Mesenchymal stem cell (in vitro differentiated cells and primary cell): Measurements from ENCODE around the gene FMN1.

Source experiments
- DNase-seq: peaks from one replicate; pipeline ENCODE4 v3.0.0-alpha.2; 2013
- H2AFZ ChIP-seq: one replicate; pipeline ENCODE4 v1.6.1; 2013; ENCODE audit warnings: low read depth, mild to moderate bottlenecking, control low read depth, inconsistent platforms, low read length, moderate library complexity
- H2AK5ac ChIP-seq: 2 replicates; pipeline ENCODE4 v1.6.1; 2013; ENCODE audit warnings: low read length, moderate library complexity, mild to moderate bottlenecking, inconsistent platforms; ENCODE audit not compliant: severe bottlenecking
- H2BK120ac ChIP-seq: one replicate; pipeline ENCODE4 v1.6.1; 2013; ENCODE audit warnings: low read depth, mild to moderate bottlenecking, inconsistent platforms, low read length, moderate library complexity
- H2BK12ac ChIP-seq, 2 experiments: one replicate each; pipeline ENCODE4 v1.6.1; 2013; ENCODE audit warnings: inconsistent platforms in 2 of 2, low read length in 2 of 2, mild to moderate bottlenecking in 2 of 2, moderate library complexity in 2 of 2, control low read depth in 1 of 2
- H2BK15ac ChIP-seq: one replicate; pipeline ENCODE4 v1.6.1; 2013; ENCODE audit warnings: mild to moderate bottlenecking, low read depth, inconsistent platforms; ENCODE audit not compliant: poor library complexity, severe bottlenecking
- H2BK5ac ChIP-seq: 2 replicates; pipeline ENCODE4 v1.6.1; 2013; ENCODE audit warnings: low read depth, mild to moderate bottlenecking, low read length, control low read depth, inconsistent platforms; ENCODE audit not compliant: poor library complexity, severe bottlenecking
- H3K14ac ChIP-seq, 2 experiments: one replicate each; pipeline ENCODE4 v1.6.1; 2013; ENCODE audit warnings: inconsistent platforms in 2 of 2, low read length in 2 of 2, control low read depth in 1 of 2, mild to moderate bottlenecking in 1 of 2, moderate library complexity in 1 of 2
- H3K18ac ChIP-seq, 2 experiments: one replicate each; pipeline ENCODE4 v1.6.1; 2013; ENCODE audit warnings: inconsistent platforms in 2 of 2, low read length in 2 of 2, control low read depth in 1 of 2, low read depth in 1 of 2, mild to moderate bottlenecking in 1 of 2
- H3K23ac ChIP-seq, 2 experiments: one replicate each; pipeline ENCODE4 v1.6.1; 2013; ENCODE audit warnings: inconsistent platforms in 2 of 2, low read length in 2 of 2, mild to moderate bottlenecking in 2 of 2, moderate library complexity in 2 of 2, control low read depth in 1 of 2
- H3K27ac ChIP-seq: 2 replicates; pipeline ENCODE4 v1.5.1; 2013; ENCODE audit warnings: mild to moderate bottlenecking, moderate library complexity, low read length, control low read depth, inconsistent platforms; ENCODE audit not compliant: poor library complexity, severe bottlenecking
- H3K27me3 ChIP-seq, 2 experiments: 2 replicates each; pipeline versions ENCODE4 v1.6.1 to v1.7.0; 2013; ENCODE audit warnings: low read length in 2 of 2, mild to moderate bottlenecking in 2 of 2, moderate library complexity in 2 of 2, control low read depth in 1 of 2, inconsistent platforms in 1 of 2; ENCODE audit not compliant: control insufficient read depth in 1 of 2, insufficient read depth in 1 of 2
- H3K36me3 ChIP-seq, 2 experiments: 2 replicates each; pipeline versions ENCODE4 v1.6.1 to v1.7.0; 2013; ENCODE audit warnings: low read length in 2 of 2, control low read depth in 1 of 2, inconsistent platforms in 1 of 2, low read depth in 1 of 2, mild to moderate bottlenecking in 1 of 2; ENCODE audit not compliant: insufficient read depth in 2 of 2, control insufficient read depth in 1 of 2
- H3K4ac ChIP-seq, 2 experiments: one replicate each; pipeline ENCODE4 v1.6.1; 2013; ENCODE audit warnings: inconsistent platforms in 2 of 2, low read length in 2 of 2, mild to moderate bottlenecking in 2 of 2, moderate library complexity in 2 of 2, control low read depth in 1 of 2, low read depth in 1 of 2
- H3K4me1 ChIP-seq: 2 replicates; pipeline ENCODE4 v1.6.1; 2013; ENCODE audit warnings: low read depth, low read length, control low read depth; ENCODE audit not compliant: control insufficient read depth, insufficient read depth
- H3K4me2 ChIP-seq: 2 replicates; pipeline ENCODE4 v1.6.1; 2013; ENCODE audit warnings: low read length, mild to moderate bottlenecking, inconsistent platforms; ENCODE audit not compliant: poor library complexity, severe bottlenecking
- H3K4me3 ChIP-seq, 2 experiments: 2 replicates each; pipeline versions ENCODE4 v1.5.1 to v1.7.0; 2013; ENCODE audit warnings: low read length in 2 of 2, mild to moderate bottlenecking in 2 of 2, control low read depth in 1 of 2, low read depth in 1 of 2; ENCODE audit not compliant: insufficient read depth in 1 of 2
- H3K79me1 ChIP-seq: replicated peaks from 2 replicates; pipeline ENCODE4 v1.6.1; 2013; ENCODE audit warnings: mild to moderate bottlenecking, control low read depth, low read length, inconsistent platforms; ENCODE audit not compliant: poor library complexity, severe bottlenecking
- H3K9ac ChIP-seq: 2 replicates; pipeline ENCODE4 v1.7.0; 2013; ENCODE audit warnings: mild to moderate bottlenecking, low read length, moderate library complexity
- H3K9me3 ChIP-seq: 2 replicates; pipeline ENCODE4 v1.7.0; 2013; ENCODE audit warnings: mild to moderate bottlenecking, low read length; ENCODE audit not compliant: control insufficient read depth
- H4K8ac ChIP-seq: one replicate; pipeline ENCODE4 v1.6.1; 2013; ENCODE audit warnings: inconsistent platforms, mild to moderate bottlenecking, low read length, moderate library complexity
- H4K91ac ChIP-seq: one replicate; pipeline ENCODE4 v1.6.1; 2013; ENCODE audit warnings: mild to moderate bottlenecking, low read length, inconsistent platforms
- WGBS: methylation state at CpG from one replicate; pipeline ENCODE4 v1.1.7; 2013; ENCODE audit warnings: mixed read lengths; 5-methylcytosine and 5-hydroxymethylcytosine counted together

The FMN1 gene

GRCh38 chr15:32838338-32838737 lies 356.2 kb downstream of the FMN1 start:
- H3K36me3 ChIP-seq = no peaks in the 10 kb centered on the region
- H3K79me1 ChIP-seq = no peaks in the 10 kb centered on the region
- H3K4me3 ChIP-seq = no peak overlapping the region
- peaks cover 6% of the 10 kb centered on the region for H3K4me1 ChIP-seq
- no peak overlapping the region for H3K14ac ChIP-seq
- H2BK12ac ChIP-seq = peak overlapping the region; percentile 44 to 50
- no peak overlapping the region for H3K27ac ChIP-seq
- H2AK5ac ChIP-seq = no peak overlapping the region
- H3K23ac ChIP-seq = no peak overlapping the region
- H2AFZ ChIP-seq = no peak overlapping the region
- H3K18ac ChIP-seq = peak overlapping the region; percentile 7 to 35
- no peak overlapping the region for H2BK120ac ChIP-seq
- WGBS = 65% methylated on average over 5 of the region's 7 CpGs
- peak; percentile 55 for DNase-seq
- no peak overlapping the region for H2BK15ac ChIP-seq
- peak overlapping the region; percentile 65 for H4K91ac ChIP-seq
- peak overlapping the region; percentile 22 for H4K8ac ChIP-seq
- H2BK5ac ChIP-seq = no peak overlapping the region
- H3K9me3 ChIP-seq = no peaks in the 10 kb centered on the region
- H3K9ac ChIP-seq = no peak overlapping the region
- no peak overlapping the region for H3K4me2 ChIP-seq
- H3K4ac ChIP-seq = peak overlapping the region in 1 of 2 experiments; percentile 36
- H3K27me3 ChIP-seq = no peaks in the 10 kb centered on the region

- peak overlapping the region; percentile 44 to 85 for H2BK12ac ChIP-seq
- H3K4me1 ChIP-seq = peaks cover 6% of the 10 kb centered on the region
- H3K79me1 ChIP-seq = no peaks in the 10 kb centered on the region
- no peak overlapping the region for H2AFZ ChIP-seq
- no peak overlapping the region for H2BK15ac ChIP-seq
- H3K23ac ChIP-seq = no peak overlapping the region
- no peak overlapping the region for H3K14ac ChIP-seq
- 81% methylated on average over 8 of the region's 8 CpGs for WGBS
- peak overlapping the region in 1 of 2 experiments; percentile 80 for H3K4ac ChIP-seq
- no peak overlapping the region for H3K4me3 ChIP-seq
- no peak overlapping the region for H4K91ac ChIP-seq
- no peak overlapping the region for H2BK5ac ChIP-seq
- no peaks in the 10 kb centered on the region for H3K27me3 ChIP-seq
- H2BK120ac ChIP-seq = no peak overlapping the region
- no peak overlapping the region for H2AK5ac ChIP-seq
- DNase-seq = no peak
- H3K27ac ChIP-seq = no peak overlapping the region
- H3K9me3 ChIP-seq = no peaks in the 10 kb centered on the region
- H3K18ac ChIP-seq = peak overlapping the region; percentile 7 to 35
- H4K8ac ChIP-seq = no peak overlapping the region
- no peak overlapping the region for H3K9ac ChIP-seq
- H3K36me3 ChIP-seq = no peaks in the 10 kb centered on the region
- H3K4me2 ChIP-seq = no peak overlapping the region
Measured at GRCh38 chr15:32837935-32838334, 356.6 kb downstream of the FMN1 start.

GRCh38 chr15:32834156-32834555 lies 360.4 kb downstream of the FMN1 start:
- Histone ChIP-seq H3K4me1 (peaks cover 7% of the 10 kb centered on the region), H3K23ac (no peak overlapping the region), H2BK12ac (no peak overlapping the region), H4K91ac (no peak overlapping the region), H3K4me3 (no peak overlapping the region), H3K14ac (no peak overlapping the region), H3K36me3 (no peaks in the 10 kb centered on the region), H2AFZ (no peak overlapping the region), H3K4me2 (no peak overlapping the region), H2BK15ac (no peak overlapping the region), H2AK5ac (no peak overlapping the region), H3K4ac (no peak overlapping the region), H3K18ac (no peak overlapping the region), H3K79me1 (no peaks in the 10 kb centered on the region), H3K9ac (no peak overlapping the region), H3K9me3 (no peaks in the 10 kb centered on the region), H2BK120ac (no peak overlapping the region), H4K8ac (no peak overlapping the region), H3K27ac (no peak overlapping the region), H3K27me3 (no peaks in the 10 kb centered on the region), H2BK5ac (no peak overlapping the region)
- no peak for DNase-seq
- WGBS = 66% methylated on average over 1 of the region's 1 CpG

- WGBS = 0% methylated on average over 1 of the region's 1 CpG
- Histone ChIP-seq H3K36me3 (no peaks in the 10 kb centered on the region), H3K9me3 (no peaks in the 10 kb centered on the region), H3K9ac (peak overlapping the region; percentile 33), H2BK120ac (no peak overlapping the region), H4K8ac (no peak overlapping the region), H3K4me1 (peaks cover 2% of the 10 kb centered on the region), H3K18ac (no peak overlapping the region), H3K79me1 (no peaks in the 10 kb centered on the region), H2BK5ac (no peak overlapping the region), H3K23ac (no peak overlapping the region), H3K4ac (no peak overlapping the region), H3K27ac (no peak overlapping the region), H2AK5ac (no peak overlapping the region), H2BK15ac (no peak overlapping the region), H3K27me3 (no peaks in the 10 kb centered on the region), H4K91ac (no peak overlapping the region), H3K14ac (no peak overlapping the region), H3K4me3 (no peak overlapping the region), H2AFZ (no peak overlapping the region), H3K4me2 (no peak overlapping the region), H2BK12ac (no peak overlapping the region)
- no peak for DNase-seq
Measured at GRCh38 chr15:32833379-32833821, 361.1 kb downstream of the FMN1 start.
